ENCODE data around the gene ZNF2. TPM values are rescaled to one million over a fixed set of nuclear protein-coding genes. Genes with fewer than 3 reads are reported as not detected.

The ZNF2 gene
- 1 to 10 TPM in 2 of 3 donors, not detected in 1; 1.2 to 3.8 TPM for polyA plus RNA-seq

DNA sequence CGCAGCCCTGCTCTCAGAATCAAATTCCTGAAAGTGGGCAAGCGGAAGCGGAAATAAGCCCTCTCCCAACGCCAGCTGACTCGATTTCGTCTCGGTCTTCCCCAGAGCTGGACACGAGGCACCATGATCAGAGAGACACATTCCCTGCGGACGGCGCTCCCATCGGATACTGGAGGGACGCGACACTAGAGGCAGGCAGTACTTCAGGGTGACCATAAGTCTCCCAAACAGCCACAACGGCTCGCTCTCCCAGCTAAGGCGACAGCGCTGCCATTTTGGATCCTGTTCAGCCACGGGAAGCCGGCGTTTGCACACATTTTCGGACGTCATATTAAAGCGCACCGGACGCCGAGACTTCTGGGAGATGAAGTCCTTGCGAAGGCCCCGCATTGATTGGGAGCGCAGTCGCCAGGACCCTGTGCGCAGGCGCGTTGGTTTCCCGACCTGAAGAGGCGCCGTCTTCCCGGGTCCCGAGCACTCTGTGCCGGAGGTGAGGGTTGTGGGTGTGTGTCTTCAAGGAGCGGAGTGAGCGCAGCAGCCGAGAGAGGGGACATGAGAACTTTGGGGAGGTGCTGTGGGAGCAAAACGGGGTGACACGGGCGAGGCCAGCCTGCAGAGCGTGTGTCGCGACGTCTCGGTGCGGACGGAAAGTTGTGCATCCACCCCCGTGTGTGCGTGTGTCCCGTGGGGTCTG is at the start of gene ZNF2:
Gene ZNF2 (plus strand): TSS at position 439 of the 694 bp plus-strand sequence. CDS start 10,418 bp downstream, outside the sequence.
- peak within 1 kb of the TSS; percentile 96 to 100 (median 99) for H3K4me3 Mint-ChIP-seq
- H3K27me3 Mint-ChIP-seq (ENCODE audit: low read depth in 3 of 3): peaks cover 0 to 6% (median 6%) of the 10 kb centered on the region in 3 donors
- no peaks in the 10 kb centered on the region for H3K36me3 Mint-ChIP-seq
- H3K9me3 Mint-ChIP-seq: no peaks in the 10 kb centered on the region
- H3K27ac Mint-ChIP-seq: peak within 1 kb of the TSS; percentile 93 to 98 (median 96)
- peaks cover 28 to 31% of the 10 kb centered on the region in 2 donors for H3K4me1 Mint-ChIP-seq
- DNase-seq: peak; percentile 95 to 96 (median 95)

DNA sequence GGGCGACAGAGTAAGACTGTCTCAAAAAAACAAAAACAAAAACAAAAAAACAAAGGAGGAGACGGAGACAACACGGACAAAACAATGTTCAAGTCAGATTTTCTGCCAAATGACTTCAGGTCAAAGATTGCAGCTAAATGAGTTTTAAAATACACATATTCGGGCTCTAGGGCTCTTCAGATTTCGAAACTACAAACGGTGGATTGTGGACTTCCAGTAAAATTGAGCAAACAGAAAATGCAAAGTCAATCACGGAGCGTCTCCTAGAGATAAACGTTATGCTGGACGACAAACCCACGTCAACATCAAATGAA is 44.6 kb upstream of the ZNF2 start:
- peaks cover 0 to 6% (median 0%) of the 10 kb centered on the region in 3 donors for H3K36me3 Mint-ChIP-seq
- peaks cover 48 to 52% of the 10 kb centered on the region in 2 donors for H3K4me1 Mint-ChIP-seq
- peaks cover 2 to 6% (median 5%) of the 10 kb centered on the region in 3 donors for H3K27me3 Mint-ChIP-seq (ENCODE audit: low read depth in 3 of 3)
- H3K27ac Mint-ChIP-seq: peak overlapping the region; percentile 87 to 97 (median 96)
- DNase-seq: no peak
- peak overlapping the region; percentile 96 to 98 (median 97) for H3K4me3 Mint-ChIP-seq
- no peaks in the 10 kb centered on the region for H3K9me3 Mint-ChIP-seq

DNA sequence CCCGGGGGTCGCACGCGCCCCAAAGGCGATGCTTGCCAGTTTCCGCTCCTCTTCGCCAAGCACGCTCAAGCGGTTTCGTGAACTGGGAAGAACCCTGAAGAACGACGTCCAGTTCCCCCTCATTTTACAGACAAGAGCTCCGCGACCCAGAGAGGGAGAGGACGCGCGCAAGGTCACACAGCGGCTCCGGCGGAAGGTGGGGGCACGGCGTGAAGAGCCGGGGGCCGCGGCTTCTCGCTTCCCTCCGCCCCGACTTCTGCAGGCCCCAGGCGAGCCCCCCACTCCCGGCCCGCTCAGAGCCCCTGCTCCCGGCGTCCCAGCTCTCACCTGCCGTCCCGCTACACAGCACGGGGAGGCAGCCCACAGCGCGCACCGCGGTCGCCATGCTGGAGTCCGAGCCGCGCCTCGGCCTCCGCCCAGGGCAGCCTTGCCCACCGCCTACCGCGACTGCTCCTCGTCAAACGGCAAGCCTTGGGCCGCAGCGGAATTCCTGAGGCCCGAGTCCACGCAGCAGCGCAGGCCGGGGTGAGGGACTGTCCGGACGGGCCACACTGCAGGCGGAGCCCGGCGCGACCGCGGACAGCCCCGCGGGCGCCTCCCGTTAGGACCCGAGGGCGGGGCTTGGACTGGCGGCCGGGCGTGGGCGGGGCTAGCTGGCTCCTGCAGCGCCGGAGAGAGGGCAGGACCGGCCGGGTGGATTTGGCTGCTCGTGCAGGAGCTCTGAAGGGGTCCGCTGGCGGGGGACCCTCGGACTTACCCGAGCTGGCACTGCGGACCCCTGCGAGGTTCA is 44.0 kb upstream of the ZNF2 start, which contains the start of gene MRPS5:
Gene MRPS5 (minus strand): TSS at position 402 of the 790 bp plus-strand sequence. CDS start 17 bp downstream, at position 385.
- peak; percentile 84 to 85 (median 84) for DNase-seq
- Mint-ChIP-seq H3K27me3 (ENCODE audit: low read depth in 3 of 3) (peaks cover 2 to 7% (median 5%) of the 10 kb centered on the region in 3 donors), H3K36me3 (peaks cover 0 to 6% (median 3%) of the 10 kb centered on the region in 3 donors), H3K4me3 (peak within 1 kb of the TSS; percentile 96 to 98 (median 97)), H3K27ac (peak within 1 kb of the TSS; percentile 87 to 97 (median 96)), H3K4me1 (peaks cover 48 to 52% of the 10 kb centered on the region in 2 donors), H3K9me3 (no peaks in the 10 kb centered on the region)

DNA sequence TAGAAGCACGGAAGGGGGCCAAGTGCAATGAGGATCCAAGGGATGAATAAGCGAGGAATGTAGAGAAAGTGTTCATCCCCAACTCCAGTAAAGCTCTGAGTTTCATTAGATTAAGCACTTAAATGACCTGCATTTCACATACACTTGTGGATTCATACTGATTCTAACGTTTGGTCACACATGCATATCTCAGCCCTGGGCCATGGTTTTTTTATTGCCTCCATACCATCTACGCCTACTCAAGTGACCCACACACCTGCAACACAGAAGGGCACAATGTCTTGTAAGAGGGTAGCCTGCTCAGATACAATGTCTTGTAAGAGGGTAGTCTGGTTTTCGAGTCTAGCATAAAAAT is 43.4 kb upstream of the ZNF2 start:
- Mint-ChIP-seq H3K4me3 (peak overlapping the region; percentile 96 to 98 (median 97)), H3K9me3 (no peaks in the 10 kb centered on the region), H3K27ac (peak overlapping the region; percentile 83 to 96 (median 88)), H3K27me3 (ENCODE audit: low read depth in 3 of 3) (peaks cover 2 to 8% (median 5%) of the 10 kb centered on the region in 3 donors), H3K4me1 (peaks cover 47 to 50% of the 10 kb centered on the region in 2 donors), H3K36me3 (peaks cover 0 to 5% (median 3%) of the 10 kb centered on the region in 3 donors)
- DNase-seq: no peak

DNA sequence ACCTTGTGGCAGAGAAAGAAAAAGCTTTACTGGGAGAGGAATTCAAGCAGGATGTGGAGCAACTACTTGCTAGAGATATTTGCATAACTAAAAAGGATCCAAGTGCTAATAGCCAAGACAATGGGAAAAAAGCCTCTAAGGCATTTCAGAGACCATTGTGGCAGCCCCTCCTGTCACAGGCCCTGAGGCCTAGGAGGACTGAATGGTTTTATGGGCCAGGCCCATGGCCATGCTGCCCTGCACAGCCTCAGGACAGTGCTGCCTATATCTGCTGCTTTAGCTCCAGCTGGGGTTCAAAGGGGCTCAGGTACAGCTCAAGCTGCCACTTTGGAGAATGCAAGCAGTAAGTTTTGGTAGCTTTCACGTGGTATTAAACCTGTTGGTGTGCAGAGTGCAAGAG is 26.9 kb upstream of the ZNF2 start:
- Mint-ChIP-seq H3K4me1 (no peaks in the 10 kb centered on the region), H3K27me3 (ENCODE audit: low read depth in 3 of 3) (peaks cover 0 to 1% (median 0%) of the 10 kb centered on the region in 3 donors), H3K27ac (no peak overlapping the region), H3K36me3 (peaks cover 14 to 27% (median 25%) of the 10 kb centered on the region in 3 donors), H3K9me3 (peaks cover 35 to 68% (median 44%) of the 10 kb centered on the region in 6 donors), H3K4me3 (no peak overlapping the region)
- no peak for DNase-seq

DNA sequence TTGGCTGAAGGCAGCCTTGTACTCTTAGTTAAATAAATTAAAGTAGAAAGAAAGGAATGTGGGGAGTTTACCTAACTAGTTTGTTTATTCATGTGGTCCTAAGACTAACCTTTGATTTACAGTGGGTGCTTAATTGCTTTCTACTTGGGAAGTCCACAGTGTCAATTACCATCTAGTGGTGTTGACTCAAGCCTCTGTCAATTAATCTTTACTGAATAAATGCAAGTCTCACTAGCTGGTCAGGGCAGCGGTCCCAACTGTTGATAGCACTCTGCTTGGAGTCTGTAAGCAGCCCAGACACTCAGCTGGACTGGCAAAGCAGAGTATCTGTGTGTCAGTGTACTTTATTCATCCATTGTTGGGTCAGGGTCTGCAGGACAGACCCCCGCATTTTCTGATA is 21.8 kb upstream of the ZNF2 start:
- Mint-ChIP-seq H3K4me3 (no peak overlapping the region), H3K36me3 (peaks cover 27 to 48% (median 34%) of the 10 kb centered on the region in 3 donors), H3K4me1 (no peaks in the 10 kb centered on the region), H3K27ac (no peak overlapping the region), H3K9me3 (peaks cover 50 to 91% (median 84%) of the 10 kb centered on the region in 6 donors), H3K27me3 (ENCODE audit: low read depth in 3 of 3) (peaks cover 0 to 3% (median 0%) of the 10 kb centered on the region in 3 donors)
- DNase-seq: no peak

DNA sequence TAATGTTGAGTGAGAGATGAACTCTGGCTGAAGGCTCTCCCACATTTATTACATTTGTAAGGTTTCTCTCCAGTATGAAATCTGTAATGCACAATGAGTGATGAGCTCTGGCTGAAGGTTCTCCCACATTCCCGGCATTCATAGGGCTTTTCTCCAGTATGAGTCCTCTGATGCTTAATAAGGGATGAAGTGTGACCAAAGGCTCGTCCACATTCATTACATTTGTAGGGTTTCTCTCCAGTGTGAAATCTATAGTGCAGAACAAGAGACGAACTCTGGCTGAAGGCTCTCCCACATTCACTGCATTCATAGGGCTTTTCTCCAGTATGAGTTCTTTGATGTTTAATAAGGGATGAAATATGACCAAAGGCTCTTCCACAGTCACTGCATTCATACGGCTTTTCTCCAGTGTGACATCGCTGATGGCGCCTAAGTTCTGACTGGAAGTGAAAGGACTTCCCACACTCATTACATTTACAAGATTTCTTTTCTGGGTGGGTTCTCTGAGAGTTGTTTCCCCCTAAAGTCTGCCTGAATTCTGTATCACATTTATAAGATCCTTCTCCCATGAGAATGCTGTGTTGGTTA is 16.1 kb upstream of the ZNF2 start:
- H3K27me3 Mint-ChIP-seq (ENCODE audit: low read depth in 3 of 3): peaks cover 0 to 5% (median 0%) of the 10 kb centered on the region in 3 donors
- peaks cover 65 to 83% (median 70%) of the 10 kb centered on the region in 3 donors for H3K36me3 Mint-ChIP-seq
- H3K9me3 Mint-ChIP-seq: peaks cover 56 to 85% (median 81%) of the 10 kb centered on the region in 6 donors
- DNase-seq: no peak
- no peaks in the 10 kb centered on the region for H3K4me1 Mint-ChIP-seq
- H3K27ac Mint-ChIP-seq: no peak overlapping the region
- no peak overlapping the region for H3K4me3 Mint-ChIP-seq

DNA sequence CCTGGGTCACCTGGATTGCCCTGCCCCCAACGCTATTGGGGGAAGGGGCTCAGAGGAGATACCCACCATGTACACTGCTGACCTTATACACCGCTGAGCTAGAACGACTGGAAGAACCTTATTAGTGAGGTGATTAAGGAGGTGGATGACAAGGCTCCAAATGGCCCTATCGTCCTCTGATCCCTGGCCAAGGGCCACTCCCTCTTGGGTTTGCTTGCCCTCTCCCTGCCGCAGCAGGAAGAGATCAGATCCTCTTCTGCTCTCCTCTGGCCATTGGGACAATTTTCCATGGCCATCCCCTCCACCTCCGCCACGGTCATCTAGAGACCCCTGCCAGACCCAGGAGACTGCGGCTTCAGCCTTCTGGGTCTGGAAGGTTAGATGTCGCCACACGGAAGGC is 7.2 kb upstream of the ZNF2 start:
- Mint-ChIP-seq H3K27me3 (ENCODE audit: low read depth in 3 of 3) (peaks cover 0 to 2% (median 1%) of the 10 kb centered on the region in 3 donors), H3K36me3 (peaks cover 29 to 36% (median 36%) of the 10 kb centered on the region in 3 donors), H3K9me3 (peaks cover 0 to 12% (median 3%) of the 10 kb centered on the region in 6 donors), H3K4me1 (peaks cover 11 to 20% of the 10 kb centered on the region in 2 donors), H3K27ac (peak overlapping the region in 2 of 6 donors; percentile 48 to 69), H3K4me3 (peak overlapping the region; percentile 75 to 88 (median 84))
- no peak for DNase-seq

DNA sequence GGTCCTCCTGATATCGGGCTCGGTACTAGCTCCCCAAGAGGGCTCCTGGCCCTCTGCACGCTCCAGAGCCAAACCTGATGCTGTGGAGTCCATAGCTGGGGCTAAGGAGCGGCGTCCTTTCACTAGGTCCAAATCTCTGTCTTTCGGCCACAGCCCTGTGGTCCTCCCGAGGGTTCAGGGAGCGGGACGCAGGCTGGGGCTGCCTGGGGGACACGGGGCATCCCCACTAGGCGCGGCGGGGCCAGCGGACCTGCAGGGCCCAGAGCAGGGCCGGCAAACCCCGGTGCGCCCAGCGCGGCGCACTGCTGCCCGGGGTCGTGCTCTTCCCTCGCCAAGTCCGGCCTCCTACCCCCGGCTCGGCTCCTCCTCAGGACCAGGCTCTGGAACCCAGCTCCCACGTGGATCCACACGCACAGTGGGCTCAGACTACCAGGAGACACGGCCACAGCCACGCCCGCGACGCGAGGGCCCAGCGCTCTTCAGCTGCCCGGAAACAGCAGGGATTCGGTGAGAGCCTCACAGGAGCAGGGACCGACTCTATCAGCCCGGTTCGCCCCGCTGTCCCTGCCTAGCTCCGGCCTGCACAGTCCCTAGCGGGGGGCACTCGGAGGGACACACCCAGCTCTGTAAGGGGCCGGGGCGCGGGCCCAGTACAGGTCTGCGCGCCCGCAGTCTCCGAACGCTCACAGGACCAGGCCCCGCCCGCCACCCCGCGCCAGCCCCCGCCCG is 6.6 kb upstream of the ZNF2 start:
- Mint-ChIP-seq H3K27me3 (ENCODE audit: low read depth in 3 of 3) (peaks cover 0 to 2% (median 1%) of the 10 kb centered on the region in 3 donors), H3K27ac (peak overlapping the region in 5 of 6 donors; percentile 62 to 85 (median 73)), H3K36me3 (peaks cover 24 to 30% (median 29%) of the 10 kb centered on the region in 3 donors), H3K4me3 (peak overlapping the region; percentile 82 to 88 (median 84)), H3K4me1 (peaks cover 12 to 22% of the 10 kb centered on the region in 2 donors), H3K9me3 (peaks cover 0 to 12% (median 0%) of the 10 kb centered on the region in 6 donors)
- no peak for DNase-seq

DNA sequence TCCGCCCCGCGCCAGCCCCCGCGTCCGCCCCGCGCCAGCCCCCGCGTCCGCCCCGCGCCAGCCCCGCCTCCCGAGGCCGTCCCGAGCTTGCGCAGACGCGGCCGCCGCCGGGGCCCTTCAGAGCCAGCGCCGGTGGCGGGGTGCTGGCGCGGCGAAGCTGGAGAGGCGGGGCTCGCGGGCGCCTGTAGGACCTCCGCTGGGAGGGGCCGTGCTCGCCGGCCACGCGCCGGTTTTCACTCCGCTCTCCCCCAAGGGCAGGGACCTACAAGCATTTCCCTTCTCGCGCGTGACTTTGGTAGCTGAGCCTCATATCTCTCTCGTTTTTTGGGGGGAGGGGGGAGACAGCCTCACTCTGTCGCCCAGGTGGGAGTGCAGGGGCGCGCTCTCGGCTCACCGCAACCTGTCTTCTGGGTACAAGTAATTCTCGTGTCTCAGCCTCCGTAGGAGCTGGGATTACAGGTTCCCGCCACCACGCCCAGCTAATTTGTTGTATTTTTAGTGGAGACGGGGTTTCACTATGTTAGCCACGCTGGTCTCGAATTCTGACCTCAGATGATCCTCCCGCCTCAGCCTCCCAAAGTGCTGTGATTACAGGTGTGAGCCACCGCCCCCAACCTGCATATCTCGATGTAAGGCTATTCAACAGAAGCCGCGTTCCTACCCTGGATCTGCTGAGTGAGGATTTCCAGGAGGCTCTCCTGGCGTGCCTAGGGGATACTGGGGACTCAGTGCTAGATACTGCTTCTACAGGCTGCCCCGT is 5.7 kb upstream of the ZNF2 start, which contains the start of gene ZNF514:
Gene ZNF514 (minus strand): TSS at position 159 of the 760 bp plus-strand sequence. CDS start 6,595 bp downstream, outside the sequence.
- DNase-seq: peak; percentile 82 to 84 (median 84)
- H3K4me1 Mint-ChIP-seq: peaks cover 16 to 30% of the 10 kb centered on the region in 2 donors
- peaks cover 16 to 22% (median 21%) of the 10 kb centered on the region in 3 donors for H3K36me3 Mint-ChIP-seq
- peak within 1 kb of the TSS; percentile 76 to 91 (median 86) for H3K27ac Mint-ChIP-seq
- H3K27me3 Mint-ChIP-seq (ENCODE audit: low read depth in 3 of 3): peaks cover 0 to 2% (median 1%) of the 10 kb centered on the region in 3 donors
- peak within 1 kb of the TSS; percentile 84 to 90 (median 90) for H3K4me3 Mint-ChIP-seq
- peaks cover 0 to 7% (median 0%) of the 10 kb centered on the region in 6 donors for H3K9me3 Mint-ChIP-seq

DNA sequence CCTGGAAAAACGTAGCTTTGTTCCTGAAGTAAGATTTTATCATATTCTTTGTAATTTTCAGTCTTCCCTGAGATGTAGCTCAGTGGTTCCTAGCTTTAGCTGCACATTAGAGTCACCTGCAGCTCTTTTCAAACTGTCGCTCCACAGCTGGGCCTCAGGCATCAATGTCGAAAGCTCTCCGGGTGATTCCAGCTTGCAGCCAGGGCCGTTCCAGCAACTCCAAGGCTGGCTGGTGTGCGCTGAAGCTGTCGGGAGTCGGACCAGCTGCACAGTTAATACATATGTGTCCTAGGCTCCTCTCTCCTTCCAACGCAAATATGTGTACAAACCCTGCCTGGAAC is 609 bp upstream of the ZNF2 start:
- Mint-ChIP-seq H3K36me3 (no peaks in the 10 kb centered on the region), H3K27ac (peak overlapping the region; percentile 93 to 98 (median 96)), H3K9me3 (no peaks in the 10 kb centered on the region), H3K4me3 (peak overlapping the region; percentile 96 to 100 (median 99)), H3K4me1 (peaks cover 28 to 36% of the 10 kb centered on the region in 2 donors), H3K27me3 (ENCODE audit: low read depth in 3 of 3) (peaks cover 0 to 6% (median 6%) of the 10 kb centered on the region in 3 donors)
- no peak for DNase-seq

DNA sequence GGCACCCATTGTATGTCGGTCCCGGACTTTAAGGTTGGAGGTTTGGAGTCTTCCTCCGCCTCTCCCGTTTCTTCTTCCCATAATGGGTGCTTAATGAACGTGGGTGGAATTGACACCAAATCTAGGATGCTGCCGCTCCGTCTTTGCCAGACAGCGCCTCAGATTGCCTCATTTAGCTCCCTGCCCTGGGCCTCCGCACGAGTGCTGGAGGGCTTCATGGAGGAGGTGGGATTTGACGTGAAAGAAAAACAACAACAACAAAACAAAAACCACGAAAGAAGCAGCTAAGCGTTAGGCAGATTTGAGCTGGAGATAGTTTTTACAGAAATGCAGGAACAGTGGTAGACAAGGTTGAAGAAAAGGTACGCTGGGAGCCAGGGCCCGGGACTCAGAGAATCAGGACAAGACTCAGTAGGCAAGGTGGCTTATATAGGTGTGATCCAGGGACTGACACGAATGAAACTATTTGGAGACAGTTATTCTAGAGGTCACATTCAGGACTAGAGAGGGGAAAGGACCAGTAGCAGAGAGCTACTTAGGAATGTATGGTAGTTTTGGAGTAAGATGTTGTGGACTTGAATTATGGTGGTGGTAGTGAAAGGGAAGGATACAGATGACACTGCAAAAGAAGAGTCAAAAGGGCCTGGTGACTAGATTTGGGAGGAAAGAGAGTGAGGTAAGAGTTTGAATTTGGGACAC is 605 bp downstream of the ZNF2 start:
- DNase-seq: no peak
- peaks cover 0 to 6% (median 6%) of the 10 kb centered on the region in 3 donors for H3K27me3 Mint-ChIP-seq (ENCODE audit: low read depth in 3 of 3)
- H3K4me3 Mint-ChIP-seq: peak overlapping the region; percentile 96 to 100 (median 99)
- H3K27ac Mint-ChIP-seq: peak overlapping the region; percentile 93 to 98 (median 96)
- peaks cover 28 to 31% of the 10 kb centered on the region in 2 donors for H3K4me1 Mint-ChIP-seq
- H3K9me3 Mint-ChIP-seq: no peaks in the 10 kb centered on the region
- H3K36me3 Mint-ChIP-seq: no peaks in the 10 kb centered on the region
